B cell (primary cell): ENCODE data around the gene NT5E. TPM values are rescaled to one million over a fixed set of nuclear protein-coding genes. Genes with fewer than 3 reads are reported as not detected.
A peak's percentile ranks its signal among the peaks of the same experiment; 100 is the strongest.

ENCODE experiments used
- ATAC-seq: fragments of 200-7000 bp; cut with Tn5 transposase; one replicate; pipeline ENCODE4 v1.10.0; 2021; ENCODE audit warnings: low read depth, mild to moderate bottlenecking, moderate number of reproducible peaks, moderate library complexity
- CTCF ChIA-PET: fragments of 350-600 bp; sonication (Branson Sonifier 250); formaldehyde crosslinking; loops from one replicate; lab custom pipeline; 2021; ENCODE audit warnings: antibody characterized with exemption, inconsistent platforms; lab: Charles Lee
- POLR2A ChIA-PET: fragments of 350-600 bp; sonication (Branson Sonifier 250); formaldehyde crosslinking; loops from one replicate; lab custom pipeline; 2021; ENCODE audit warnings: antibody characterized with exemption; lab: Charles Lee
- DNase-seq: peaks from one replicate; pipeline ENCODE4 v3.0.0; 2013
- H2AFZ ChIP-seq: 2 replicates; pipeline ENCODE4 v1.6.1; 2012; ENCODE audit warnings: mild to moderate bottlenecking, low read depth, low read length; ENCODE audit not compliant: insufficient read depth, poor library complexity, severe bottlenecking
- H3K27ac ChIP-seq, 2 donors: 1 replicate in 1 of 2; 2 replicates in 1 of 2; pipeline ENCODE4 v1.5.1; 2012 to 2013; ENCODE audit warnings: low read length in 2 of 2, mild to moderate bottlenecking in 2 of 2, moderate library complexity in 1 of 2
- H3K27me3 ChIP-seq, 4 experiments: fragments of 200-600 bp in 1 of 4; sonication (generic) in 1 of 4; replicated peaks in 1 of 4; 1 replicate in 2 of 4; 2 replicates in 2 of 4; pipeline versions ENCODE4 v1.6.1 to v1.7.0; 2013 to 2016; ENCODE audit warnings: low read length in 3 of 4, mild to moderate bottlenecking in 2 of 4, mixed read lengths in 1 of 4, moderate library complexity in 1 of 4; ENCODE audit not compliant: insufficient read depth in 4 of 4, control insufficient read depth in 3 of 4; ENCODE audit errors: control extremely low read depth in 1 of 4
- H3K36me3 ChIP-seq, 2 experiments: replicated peaks in 1 of 2; 1 replicate in 1 of 2; 2 replicates in 1 of 2; pipeline versions ENCODE4 v1.6.1 to v1.7.1; 2013; ENCODE audit warnings: low read length in 1 of 2; ENCODE audit not compliant: insufficient read depth in 2 of 2, control insufficient read depth in 1 of 2; ENCODE audit errors: control extremely low read depth in 1 of 2, extremely low read depth in 1 of 2
- H3K4me1 ChIP-seq, 2 donors: fragments of 200-600 bp in 1 of 2; sonication (generic) in 1 of 2; 1 replicate in 1 of 2; 2 replicates in 1 of 2; pipeline versions ENCODE4 v1.5.1 to v1.6.1; 2013 to 2017; ENCODE audit warnings: low read length in 2 of 2; ENCODE audit not compliant: control insufficient read depth in 2 of 2, insufficient read depth in 2 of 2
- H3K4me2 ChIP-seq: replicated peaks from 2 replicates; pipeline ENCODE3; 2012; ENCODE audit warnings: mild to moderate bottlenecking, low read depth, low read length; ENCODE audit not compliant: poor library complexity, severe bottlenecking
- H3K4me3 ChIP-seq, 5 experiments: fragments of 200-600 bp in 1 of 5; sonication (generic) in 1 of 5; 1 replicate in 3 of 5; 2 replicates in 2 of 5; pipeline versions ENCODE4 v1.5.1 to v1.7.0; 2011 to 2016; ENCODE audit warnings: low read length in 4 of 5, mild to moderate bottlenecking in 4 of 5, low read depth in 2 of 5, control low read depth in 1 of 5, moderate library complexity in 1 of 5; ENCODE audit not compliant: insufficient read depth in 1 of 5; ENCODE audit errors: control extremely low read depth in 1 of 5, extremely low read depth in 1 of 5
- H3K79me2 ChIP-seq: fragments of 200-600 bp; sonication (generic); one replicate; pipeline ENCODE4 v1.6.0; 2016; ENCODE audit warnings: low read length; ENCODE audit not compliant: control insufficient read depth, insufficient read depth
- H3K9ac ChIP-seq: fragments of 200-600 bp; sonication (generic); 2 replicates; pipeline ENCODE4 v1.6.1; 2017; ENCODE audit warnings: mild to moderate bottlenecking, low read length, moderate library complexity
- H3K9me3 ChIP-seq, 3 donors: one replicate each; pipeline versions ENCODE4 v1.6.1 to v1.7.1; 2013; ENCODE audit warnings: low read length in 2 of 3; ENCODE audit not compliant: control insufficient read depth in 2 of 3, insufficient read depth in 1 of 3; ENCODE audit errors: control extremely low read depth in 1 of 3
- H4K20me1 ChIP-seq: 2 replicates; pipeline ENCODE4 v1.6.0; 2012; ENCODE audit warnings: mild to moderate bottlenecking, low read length; ENCODE audit not compliant: insufficient read depth, control insufficient read depth, poor library complexity, severe bottlenecking
- H3K27ac Mint-ChIP-seq: one replicate; pipeline ENCODE4 v1.8.0; 2021; ENCODE audit warnings: mixed read lengths
- H3K27me3 Mint-ChIP-seq: one replicate; pipeline ENCODE4 v1.8.0; 2021; ENCODE audit warnings: mixed read lengths
- H3K4me1 Mint-ChIP-seq: one replicate; pipeline ENCODE4 v1.8.0; 2021; ENCODE audit warnings: mixed read lengths
- H3K4me3 Mint-ChIP-seq: one replicate; pipeline ENCODE4 v1.8.0; 2021; ENCODE audit warnings: mixed read lengths
- H3K9me3 Mint-ChIP-seq: one replicate; pipeline ENCODE4 v1.8.0; 2022; ENCODE audit warnings: mixed read lengths; ENCODE audit not compliant: insufficient read depth
- EZH2 ChIP-seq: IDR thresholded peaks from 2 replicates; pipeline ENCODE4 v1.6.1; 2012; ENCODE audit warnings: borderline replicate concordance, low read depth, mild to moderate bottlenecking, moderate library complexity, low read length; ENCODE audit not compliant: insufficient read depth, poor library complexity, severe bottlenecking
- WGBS: methylation state at CpG from one replicate; pipeline ENCODE4 v1.1.5; 2013; ENCODE audit warnings: missing lambda C conversion rate; ENCODE audit not compliant: insufficient coverage; 5-methylcytosine and 5-hydroxymethylcytosine counted together
- intact Hi-C: fragments of 100-400 bp; cut with micrococcal nuclease; formaldehyde crosslinking; loops from one replicate; pipeline ENCODE4 v1.10.0; 2022
- polyA plus RNA-seq: library from polyadenylated mRNA; depleted of rRNA; stranded (reverse); fragments of >200 nt; gene quantifications from 2 replicates; pipeline ENCODE4 v1.2.3, GENCODE V29; 2012
- total RNA-seq, 2 donors: library from RNA; stranded (reverse); fragments of 120-200 nt in 1 of 2; gene quantifications; 1 replicate in 1 of 2; 2 replicates in 1 of 2; pipeline versions ENCODE4 v1.2.3 to v1.2.4, GENCODE V29; 2013 to 2022
- TF ChIP-seq, protein P1 (sequence below): fragments of 200-600 bp; IDR thresholded peaks from one replicate; pipeline ENCODE4 v1.8.0; 2022; ENCODE audit warnings: antibody characterized with exemption, mild to moderate bottlenecking

NT5E gene
- total and polyA plus RNA-seq, 2 donors (not counting 1 experiment from before 2014, with no cell fraction given): 11.6 to 23.2 TPM

DNA sequence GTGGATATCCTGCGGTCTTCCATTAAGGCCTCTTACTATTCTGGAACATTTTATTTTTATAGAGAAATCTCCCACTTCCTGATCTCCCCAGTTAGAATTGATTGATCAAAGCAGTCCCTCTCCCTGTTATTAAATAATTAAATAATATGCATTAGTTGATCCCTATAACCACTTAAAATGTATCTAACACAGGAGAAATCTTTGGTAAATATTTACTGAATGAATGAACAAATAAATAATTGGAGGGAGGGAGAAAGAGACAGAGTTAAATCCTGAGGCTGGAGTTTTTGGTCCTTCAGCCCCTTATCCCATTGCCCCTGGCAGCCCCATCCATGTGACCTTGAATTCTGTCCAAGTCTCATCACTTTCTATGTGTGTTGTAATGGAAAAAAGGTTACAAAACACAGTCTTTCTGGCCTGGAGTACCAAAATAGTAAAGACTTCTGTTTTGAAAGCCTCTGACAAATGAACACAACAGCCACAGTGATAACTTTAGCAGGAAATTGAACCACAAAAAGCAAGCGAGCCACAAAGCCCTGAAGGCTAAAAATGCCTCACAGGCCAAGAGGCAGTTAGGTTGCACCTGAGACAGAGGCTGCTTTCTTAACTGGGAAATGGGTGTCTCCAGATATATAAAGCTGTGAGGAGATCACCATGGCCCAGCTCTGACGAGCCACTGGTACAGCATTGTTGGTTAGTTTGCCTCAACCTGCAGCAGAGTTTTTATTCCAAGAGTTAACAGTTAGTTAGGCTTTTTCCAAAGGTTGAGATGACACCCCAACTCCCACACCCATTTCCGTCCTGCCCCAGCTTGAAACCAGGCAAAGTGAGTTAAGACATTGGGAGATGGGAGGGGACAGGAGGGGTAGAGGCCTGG is 11.3 kb downstream of the NT5E start:
- peak overlapping the region; percentile 51 for H3K4me3 Mint-ChIP-seq
- TF ChIP-seq, protein P1, sequence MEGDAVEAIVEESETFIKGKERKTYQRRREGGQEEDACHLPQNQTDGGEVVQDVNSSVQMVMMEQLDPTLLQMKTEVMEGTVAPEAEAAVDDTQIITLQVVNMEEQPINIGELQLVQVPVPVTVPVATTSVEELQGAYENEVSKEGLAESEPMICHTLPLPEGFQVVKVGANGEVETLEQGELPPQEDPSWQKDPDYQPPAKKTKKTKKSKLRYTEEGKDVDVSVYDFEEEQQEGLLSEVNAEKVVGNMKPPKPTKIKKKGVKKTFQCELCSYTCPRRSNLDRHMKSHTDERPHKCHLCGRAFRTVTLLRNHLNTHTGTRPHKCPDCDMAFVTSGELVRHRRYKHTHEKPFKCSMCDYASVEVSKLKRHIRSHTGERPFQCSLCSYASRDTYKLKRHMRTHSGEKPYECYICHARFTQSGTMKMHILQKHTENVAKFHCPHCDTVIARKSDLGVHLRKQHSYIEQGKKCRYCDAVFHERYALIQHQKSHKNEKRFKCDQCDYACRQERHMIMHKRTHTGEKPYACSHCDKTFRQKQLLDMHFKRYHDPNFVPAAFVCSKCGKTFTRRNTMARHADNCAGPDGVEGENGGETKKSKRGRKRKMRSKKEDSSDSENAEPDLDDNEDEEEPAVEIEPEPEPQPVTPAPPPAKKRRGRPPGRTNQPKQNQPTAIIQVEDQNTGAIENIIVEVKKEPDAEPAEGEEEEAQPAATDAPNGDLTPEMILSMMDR: no peak
- TF ChIP-seq EZH2: no peak
- H4K20me1 ChIP-seq: no peaks in the 10 kb centered on the region
- peaks cover 17% of the 10 kb centered on the region for H3K79me2 ChIP-seq
- peaks cover 2% of the 10 kb centered on the region for H3K27me3 Mint-ChIP-seq
- no peak overlapping the region for H3K4me3 ChIP-seq
- peak overlapping the region; percentile 41 for H2AFZ ChIP-seq
- peak overlapping the region; percentile 72 to 74 for H3K27ac ChIP-seq
- H3K9ac ChIP-seq: peak overlapping the region; percentile 41
- CTCF ChIA-PET: interaction anchor here (1.3 to 3.4 kb wide), 4 partner anchors 11 to 88 kb away, joined by 5 to 30 read pairs (median 6); partner anchors contain the start of gene NT5E
- no peaks in the 10 kb centered on the region for H3K36me3 ChIP-seq
- POLR2A ChIA-PET: interaction anchor here (0.8 kb wide), 1 partner anchor 12 kb away, joined by 3 read pairs; the partner anchor contains the start of gene NT5E
- H3K4me1 Mint-ChIP-seq: peaks cover 91% of the 10 kb centered on the region
- intact Hi-C loops: loop anchor here (5.0 kb wide), 1 partner anchor 44 kb away; no protein-coding TSS in a partner anchor
- DNase-seq (no peak), ATAC-seq (peak; percentile 61)
- peak overlapping the region; percentile 93 for H3K27ac Mint-ChIP-seq
- peak overlapping the region; percentile 47 for H3K4me2 ChIP-seq
- peaks cover 0 to 3% (median 0%) of the 10 kb centered on the region in 4 experiments for H3K27me3 ChIP-seq
- peaks cover 48 to 75% of the 10 kb centered on the region in 2 donors for H3K4me1 ChIP-seq
- no peaks in the 10 kb centered on the region for H3K9me3 ChIP-seq
- 0% methylated on average over 2 of the region's 4 CpGs for WGBS
- no peaks in the 10 kb centered on the region for H3K9me3 Mint-ChIP-seq

DNA sequence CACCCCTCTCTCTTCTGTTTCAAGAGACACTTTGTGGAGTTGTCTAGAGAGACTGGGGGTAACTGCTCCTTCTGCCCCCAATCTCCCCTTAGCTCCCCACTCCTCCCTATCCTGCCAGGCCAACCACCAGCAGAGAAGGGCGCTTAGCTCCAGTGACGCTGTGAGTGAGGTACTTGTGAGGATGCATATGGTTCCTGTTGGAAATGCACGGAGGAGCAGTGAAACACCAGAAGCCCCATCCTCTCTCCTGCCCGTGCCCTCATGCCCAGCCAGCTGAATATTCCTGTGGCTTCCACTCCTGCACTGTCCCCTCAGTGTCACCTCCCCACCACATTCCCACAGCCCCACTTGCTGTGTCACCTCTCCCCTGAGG is 11.9 kb downstream of the NT5E start:
- intact Hi-C loops: loop anchor here (5.0 kb wide), 1 partner anchor 44 kb away; no protein-coding TSS in a partner anchor
- 25% methylated on average over 1 of the region's 4 CpGs for WGBS
- H3K27ac Mint-ChIP-seq: peak overlapping the region; percentile 93
- no peaks in the 10 kb centered on the region for H4K20me1 ChIP-seq
- H3K4me1 ChIP-seq: peaks cover 51 to 73% of the 10 kb centered on the region in 2 donors
- TF ChIP-seq EZH2: no peak
- TF ChIP-seq, protein P1: no peak
- H3K27me3 Mint-ChIP-seq: peaks cover 2% of the 10 kb centered on the region
- no peaks in the 10 kb centered on the region for H3K9me3 ChIP-seq
- no peak for DNase-seq
- peak overlapping the region; percentile 41 for H3K9ac ChIP-seq
- H3K4me3 Mint-ChIP-seq: peak overlapping the region; percentile 65
- CTCF ChIA-PET: interaction anchor here (1.3 to 3.4 kb wide), 5 partner anchors 11 to 89 kb away, joined by 3 to 30 read pairs (median 5); partner anchors contain the start of gene NT5E
- ATAC-seq: no peak
- peaks cover 17% of the 10 kb centered on the region for H3K79me2 ChIP-seq
- POLR2A ChIA-PET: interaction anchor here (0.6 kb wide), 1 partner anchor 152 kb away, joined by 3 read pairs; no protein-coding TSS in a partner anchor
- no peaks in the 10 kb centered on the region for H3K36me3 ChIP-seq
- peak overlapping the region; percentile 47 for H3K4me2 ChIP-seq
- H3K4me3 ChIP-seq: no peak overlapping the region
- H3K27ac ChIP-seq: peak overlapping the region; percentile 72 to 74
- H2AFZ ChIP-seq: peak overlapping the region; percentile 41
- H3K4me1 Mint-ChIP-seq: peaks cover 86% of the 10 kb centered on the region
- H3K9me3 Mint-ChIP-seq: no peaks in the 10 kb centered on the region
- no peaks in the 10 kb centered on the region for H3K27me3 ChIP-seq
